HG03521 (cell line): Measurements from ENCODE around the gene CD1E.
"Not testable (repeated sequence)": the region's sequence is repeated elsewhere in the genome, so short reads cannot be mapped to it uniquely, and the experiment has no call there.

ENCODE experiments used
- ATAC-seq: cut with Tn5 transposase; IDR thresholded peaks from one replicate; pipeline ENCODE4 v1.9.1; 2021; ENCODE audit warnings: mild to moderate bottlenecking, moderate library complexity; ENCODE audit not compliant: unreplicated experiment

Gene CD1E

GRCh38 chr1:158362482-158362881 is 8.8 kb downstream of the CD1E start:
- no peak for ATAC-seq

GRCh38 chr1:158362941-158363340 is 9.2 kb downstream of the CD1E start:
- ATAC-seq = no peak

- ATAC-seq = no peak
Measured at GRCh38 chr1:158366783-158367182, 13.1 kb downstream of the CD1E start.

- peak; percentile 86 for ATAC-seq
Measured at GRCh38 chr1:158371188-158371953, 17.7 kb downstream of the CD1E start.

GRCh38 chr1:158374101-158374500 is 20.4 kb downstream of the CD1E start:
- not testable (repeated sequence) for ATAC-seq

GRCh38 chr1:158374860-158375259 is 21.2 kb downstream of the CD1E start:
- ATAC-seq = no peak

GRCh38 chr1:158390331-158390730 is 36.6 kb downstream of the CD1E start:
- ATAC-seq = no peak

GRCh38 chr1:158391099-158391498 is 37.4 kb downstream of the CD1E start:
- ATAC-seq = no peak

GRCh38 chr1:158393476-158393875 is 39.8 kb downstream of the CD1E start:
- ATAC-seq = no peak

- ATAC-seq = no peak
Measured at GRCh38 chr1:158396646-158397045, 43.0 kb downstream of the CD1E start.

GRCh38 chr1:158398818-158399514 is 45.3 kb downstream of the CD1E start, which contains the start of gene OR10T2:
Gene OR10T2 (minus strand): TSS chr1:158399466. CDS start chr1:158399466, 0 bp downstream.
- no peak for ATAC-seq

- no peak for ATAC-seq
Measured at GRCh38 chr1:158400871-158401270, 47.2 kb downstream of the CD1E start.

- no peak for ATAC-seq
Measured at GRCh38 chr1:158407092-158407491, 53.4 kb downstream of the CD1E start.
